ENCODE results near the gene SSX2IP. TPM values are rescaled to one million over a fixed set of nuclear protein-coding genes. Genes with fewer than 3 reads are reported as not detected.

The SSX2IP gene
- total RNA-seq, 1 experiment from 2014 or later: 42.4 TPM

DNA sequence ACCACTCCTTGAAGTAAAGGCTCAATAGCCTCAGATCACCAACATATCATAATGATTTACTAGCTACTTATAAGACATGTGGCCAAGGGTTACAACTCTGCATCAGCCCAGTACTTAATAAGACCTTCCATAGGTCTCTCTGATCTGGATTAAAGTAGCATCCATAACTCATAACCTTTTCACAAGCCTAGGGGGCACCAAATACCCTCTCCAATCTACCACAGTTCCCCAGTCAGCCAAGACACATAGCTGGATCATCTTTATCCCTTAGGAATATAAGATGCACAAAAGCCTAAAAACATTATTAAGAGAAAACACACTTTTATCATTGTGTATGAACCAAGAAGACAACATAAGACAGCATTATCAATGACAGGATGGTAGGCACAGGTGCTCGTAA lies 22.1 kb downstream of the SSX2IP start:
- no peak for TF ChIP-seq EZH2 (IDR thresholded peaks at IDR 0.05; ENCODE audit: borderline replicate concordance, low read depth, low read length, poor library complexity, severe bottlenecking)
- TF ChIP-seq, protein P1, sequence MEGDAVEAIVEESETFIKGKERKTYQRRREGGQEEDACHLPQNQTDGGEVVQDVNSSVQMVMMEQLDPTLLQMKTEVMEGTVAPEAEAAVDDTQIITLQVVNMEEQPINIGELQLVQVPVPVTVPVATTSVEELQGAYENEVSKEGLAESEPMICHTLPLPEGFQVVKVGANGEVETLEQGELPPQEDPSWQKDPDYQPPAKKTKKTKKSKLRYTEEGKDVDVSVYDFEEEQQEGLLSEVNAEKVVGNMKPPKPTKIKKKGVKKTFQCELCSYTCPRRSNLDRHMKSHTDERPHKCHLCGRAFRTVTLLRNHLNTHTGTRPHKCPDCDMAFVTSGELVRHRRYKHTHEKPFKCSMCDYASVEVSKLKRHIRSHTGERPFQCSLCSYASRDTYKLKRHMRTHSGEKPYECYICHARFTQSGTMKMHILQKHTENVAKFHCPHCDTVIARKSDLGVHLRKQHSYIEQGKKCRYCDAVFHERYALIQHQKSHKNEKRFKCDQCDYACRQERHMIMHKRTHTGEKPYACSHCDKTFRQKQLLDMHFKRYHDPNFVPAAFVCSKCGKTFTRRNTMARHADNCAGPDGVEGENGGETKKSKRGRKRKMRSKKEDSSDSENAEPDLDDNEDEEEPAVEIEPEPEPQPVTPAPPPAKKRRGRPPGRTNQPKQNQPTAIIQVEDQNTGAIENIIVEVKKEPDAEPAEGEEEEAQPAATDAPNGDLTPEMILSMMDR (conservative IDR thresholded peaks at IDR 0.05; ENCODE audit: low read depth, low read length): peak; percentile 57

GRCh38 chr1:84665703-84666317 lies 24.5 kb downstream of the SSX2IP start:
- H3K27ac ChIP-seq (ENCODE audit: low read depth, low read length, poor library complexity, severe bottlenecking): no peak overlapping the region
- POLR2A ChIA-PET (ENCODE audit: low non-redundant PET): no interaction called here
- no peaks in the 10 kb centered on the region for H3K4me1 ChIP-seq (ENCODE audit: insufficient read depth, low read length, poor library complexity, severe bottlenecking)

More for the DNA sequence above, 22.1 kb downstream of the SSX2IP start:
- BruUV-seq (replicated peaks): no TSS peak
- H3K4me1 ChIP-seq (ENCODE audit: insufficient read depth, low read length, poor library complexity, severe bottlenecking): no peaks in the 10 kb centered on the region
- H3K36me3 ChIP-seq (ENCODE audit: insufficient read depth, low read length, poor library complexity, severe bottlenecking): peaks cover 9% of the 10 kb centered on the region
- intact Hi-C loops (cut with micrococcal nuclease; ENCODE audit: unreplicated experiment): loop anchor here (2.0 kb wide), 1 partner anchor 85 kb away; no protein-coding TSS in a partner anchor
- ChIA-PET CTCF (interaction anchor here (0.5 to 0.9 kb wide), 2 partner anchors 85 to 513 kb away, joined by 6 read pairs; no protein-coding TSS in a partner anchor), POLR2A (ENCODE audit: low non-redundant PET) (no interaction called here)
- DNase-seq (ENCODE audit: low spot score): peak; percentile 43
- no peak overlapping the region for H3K27ac ChIP-seq (ENCODE audit: low read depth, low read length, poor library complexity, severe bottlenecking)
- no peaks in the 10 kb centered on the region for H3K9me3 ChIP-seq (ENCODE audit: low read depth, low read length, poor library complexity, severe bottlenecking)
- H3K4me3 ChIP-seq (ENCODE audit: low read depth, low read length, poor library complexity, severe bottlenecking): no peak overlapping the region
- H3K27me3 ChIP-seq (replicated peaks; ENCODE audit: insufficient read depth, low read depth, low read length, poor library complexity): no peaks in the 10 kb centered on the region

GRCh38 chr1:84653130-84653677 lies 37.1 kb downstream of the SSX2IP start:
- TF ChIP-seq, protein P1 (conservative IDR thresholded peaks at IDR 0.05; ENCODE audit: low read depth, low read length): peak; percentile 25; the same call in 1 of the 2 replicates
- no peak for TF ChIP-seq EZH2 (IDR thresholded peaks at IDR 0.05; ENCODE audit: borderline replicate concordance, low read depth, low read length, poor library complexity, severe bottlenecking)
- ChIA-PET POLR2A (ENCODE audit: low non-redundant PET) (no interaction called here), CTCF (no interaction called here)
- peaks cover 48% of the 10 kb centered on the region for H3K36me3 ChIP-seq (ENCODE audit: insufficient read depth, low read length, poor library complexity, severe bottlenecking)
- intact Hi-C loops (cut with micrococcal nuclease; ENCODE audit: unreplicated experiment): no loop called here
- BruUV-seq (replicated peaks): no TSS peak
- no peaks in the 10 kb centered on the region for H3K27me3 ChIP-seq (replicated peaks; ENCODE audit: insufficient read depth, low read depth, low read length, poor library complexity)
- no peak overlapping the region for H3K27ac ChIP-seq (ENCODE audit: low read depth, low read length, poor library complexity, severe bottlenecking)
- DNase-seq (ENCODE audit: low spot score): peak; percentile 7
- no peaks in the 10 kb centered on the region for H3K9me3 ChIP-seq (ENCODE audit: low read depth, low read length, poor library complexity, severe bottlenecking)
- H3K4me1 ChIP-seq (ENCODE audit: insufficient read depth, low read length, poor library complexity, severe bottlenecking): no peaks in the 10 kb centered on the region
- H3K4me3 ChIP-seq (ENCODE audit: low read depth, low read length, poor library complexity, severe bottlenecking): no peak overlapping the region

More at GRCh38 chr1:84665703-84666317, 24.5 kb downstream of the SSX2IP start:
- Histone ChIP-seq H3K27me3 (replicated peaks; ENCODE audit: insufficient read depth, low read depth, low read length, poor library complexity) (no peaks in the 10 kb centered on the region), H3K9me3 (ENCODE audit: low read depth, low read length, poor library complexity, severe bottlenecking) (no peaks in the 10 kb centered on the region), H3K36me3 (ENCODE audit: insufficient read depth, low read length, poor library complexity, severe bottlenecking) (peaks cover 21% of the 10 kb centered on the region), H3K4me3 (ENCODE audit: low read depth, low read length, poor library complexity, severe bottlenecking) (no peak overlapping the region)
- intact Hi-C loops (cut with micrococcal nuclease; ENCODE audit: unreplicated experiment): no loop called here
- no peak for TF ChIP-seq EZH2 (IDR thresholded peaks at IDR 0.05; ENCODE audit: borderline replicate concordance, low read depth, low read length, poor library complexity, severe bottlenecking)
- TF ChIP-seq, protein P1 (conservative IDR thresholded peaks at IDR 0.05; ENCODE audit: low read depth, low read length): no peak
- BruUV-seq (replicated peaks): no TSS peak
- no peak for DNase-seq (ENCODE audit: low spot score)
- CTCF ChIA-PET: no interaction called here
